ENCODE data around the gene ATXN10.

DNA sequence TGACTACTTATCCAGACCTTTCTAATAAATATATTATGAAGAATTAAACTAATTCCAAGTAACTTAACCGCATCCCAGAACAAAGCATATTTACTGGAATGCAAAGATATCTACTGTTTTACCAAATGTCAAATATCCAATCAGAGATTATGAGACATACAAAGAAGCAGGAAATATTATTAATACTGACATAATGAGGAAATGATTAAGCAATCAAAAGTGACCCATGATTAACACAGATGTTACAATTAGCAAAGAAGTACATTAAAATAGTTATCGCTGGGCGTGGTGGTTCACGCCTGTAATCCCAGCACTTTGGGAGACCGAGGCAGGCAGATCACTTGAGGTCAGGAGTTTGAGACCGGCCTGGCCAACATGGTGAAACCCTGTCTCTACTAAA is 200.1 kb downstream of the ATXN10 start:
- TF ChIP-seq, protein P1, sequence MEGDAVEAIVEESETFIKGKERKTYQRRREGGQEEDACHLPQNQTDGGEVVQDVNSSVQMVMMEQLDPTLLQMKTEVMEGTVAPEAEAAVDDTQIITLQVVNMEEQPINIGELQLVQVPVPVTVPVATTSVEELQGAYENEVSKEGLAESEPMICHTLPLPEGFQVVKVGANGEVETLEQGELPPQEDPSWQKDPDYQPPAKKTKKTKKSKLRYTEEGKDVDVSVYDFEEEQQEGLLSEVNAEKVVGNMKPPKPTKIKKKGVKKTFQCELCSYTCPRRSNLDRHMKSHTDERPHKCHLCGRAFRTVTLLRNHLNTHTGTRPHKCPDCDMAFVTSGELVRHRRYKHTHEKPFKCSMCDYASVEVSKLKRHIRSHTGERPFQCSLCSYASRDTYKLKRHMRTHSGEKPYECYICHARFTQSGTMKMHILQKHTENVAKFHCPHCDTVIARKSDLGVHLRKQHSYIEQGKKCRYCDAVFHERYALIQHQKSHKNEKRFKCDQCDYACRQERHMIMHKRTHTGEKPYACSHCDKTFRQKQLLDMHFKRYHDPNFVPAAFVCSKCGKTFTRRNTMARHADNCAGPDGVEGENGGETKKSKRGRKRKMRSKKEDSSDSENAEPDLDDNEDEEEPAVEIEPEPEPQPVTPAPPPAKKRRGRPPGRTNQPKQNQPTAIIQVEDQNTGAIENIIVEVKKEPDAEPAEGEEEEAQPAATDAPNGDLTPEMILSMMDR (IDR thresholded peaks at IDR 0.05), result no peak
- no peak for TF ChIP-seq POLR2A (IDR thresholded peaks at IDR 0.05)
